ENCODE data around the gene SYNRG. TPM values are rescaled to one million over a fixed set of nuclear protein-coding genes. Genes with fewer than 3 reads are reported as not detected.
"Not testable (repeated sequence)": the region's sequence is repeated elsewhere in the genome, so short reads cannot be mapped to it uniquely, and the experiment has no call there.

Gene SYNRG
- total and polyA plus RNA-seq, 12 donors = 2.9 to 57.6 (median 40.4) TPM

- intact Hi-C loops (cut with DNase I) = loop anchor here in 4 of 10 donors (2.0 to 10.0 kb wide), 4 partner anchors 132 to 182 kb away; partner anchors contain the start of gene DUSP14 (in 1 of the 4)
- Histone ChIP-seq H3K4me1 (peaks cover 3 to 47% (median 40%) of the 10 kb centered on the region in 9 donors), H3K27ac (peak overlapping the region; percentile 27 to 95 (median 88)), H3K4me3 (peak overlapping the region; percentile 52 to 98 (median 72)), H3K9me3 (no peaks in the 10 kb centered on the region), H3K27me3 (peaks cover 0 to 36% (median 0%) of the 10 kb centered on the region in 7 donors), H3K36me3 (peaks cover 0 to 42% (median 7%) of the 10 kb centered on the region in 9 donors)
- peak in 4 of 8 donors; percentile 20 to 54 (median 34) for ATAC-seq
- 1% methylated on average over 7 of the region's 7 CpGs for WGBS, 2 donors
- no peak for DNase-seq
- no peak for TF ChIP-seq CTCF (IDR thresholded peaks at IDR 0.05)
Measured at GRCh38 chr17:37642681-37643080, 33.5 kb upstream of the SYNRG start.

GRCh38 chr17:37640015-37640414, 30.8 kb upstream of the SYNRG start:
- peaks cover 0 to 68% (median 14%) of the 10 kb centered on the region in 9 donors for H3K36me3 ChIP-seq
- intact Hi-C loops (cut with DNase I) = loop anchor here in 3 of 10 donors (10.0 kb wide), 3 partner anchors 135 to 185 kb away; no protein-coding TSS in a partner anchor
- TF ChIP-seq CTCF (IDR thresholded peaks at IDR 0.05) = no peak

GRCh38 chr17:37637956-37638355, 28.7 kb upstream of the SYNRG start:
- H3K36me3 ChIP-seq = peaks cover 0 to 87% (median 21%) of the 10 kb centered on the region in 9 donors
- no peak overlapping the region for H3K27ac ChIP-seq
- ATAC-seq = no peak
- H3K4me1 ChIP-seq = peaks cover 3 to 44% (median 31%) of the 10 kb centered on the region in 9 donors
- intact Hi-C loops (cut with DNase I) = loop anchor here in 1 of 10 donors (10.0 kb wide), 1 partner anchor 83 kb away; no protein-coding TSS in a partner anchor
- H3K9me3 ChIP-seq = no peaks in the 10 kb centered on the region
- no peak for DNase-seq
- no peaks in the 10 kb centered on the region for H3K27me3 ChIP-seq
- no peak overlapping the region for H3K4me3 ChIP-seq
- TF ChIP-seq CTCF (IDR thresholded peaks at IDR 0.05) = no peak

More at GRCh38 chr17:37640015-37640414, 30.8 kb upstream of the SYNRG start:
- no peak overlapping the region for H3K27ac ChIP-seq
- ATAC-seq (no peak), DNase-seq (no peak)
- peaks cover 3 to 47% (median 40%) of the 10 kb centered on the region in 9 donors for H3K4me1 ChIP-seq
- peaks cover 0 to 9% (median 0%) of the 10 kb centered on the region in 7 donors for H3K27me3 ChIP-seq
- H3K9me3 ChIP-seq = no peaks in the 10 kb centered on the region
- H3K4me3 ChIP-seq = no peak overlapping the region

GRCh38 chr17:37616430-37616829, 7.2 kb upstream of the SYNRG start:
- intact Hi-C loops (cut with DNase I); ATAC-seq; H3K27ac ChIP-seq; H3K27me3 ChIP-seq; H3K4me3 ChIP-seq; H3K9me3 ChIP-seq; H3K4me1 ChIP-seq; DNase-seq: not testable (repeated sequence)
- 96 to 98% methylated on average over 6 of the region's 6 CpGs for WGBS, 2 donors
- peaks cover 0 to 98% (median 54%) of the 10 kb centered on the region in 9 donors for H3K36me3 ChIP-seq

- TF ChIP-seq CTCF (IDR thresholded peaks at IDR 0.05) = no peak
- Histone ChIP-seq H3K4me1 (peaks cover 0 to 5% (median 2%) of the 10 kb centered on the region in 9 donors), H3K27ac (no peak overlapping the region), H3K9me3 (no peaks in the 10 kb centered on the region), H3K36me3 (peaks cover 0 to 82% (median 44%) of the 10 kb centered on the region in 9 donors), H3K27me3 (no peaks in the 10 kb centered on the region), H3K4me3 (no peak overlapping the region)
- ATAC-seq = no peak
- DNase-seq = no peak
- WGBS, 2 donors = 96 to 97% methylated on average over 2 of the region's 2 CpGs
- intact Hi-C loops (cut with DNase I) = no loop called here
Measured at GRCh38 chr17:37614823-37615222, 5.6 kb upstream of the SYNRG start.
